GM12878 (cell line): ENCODE results near the gene RGS12. TPM values are rescaled to one million over a fixed set of nuclear protein-coding genes. Genes with fewer than 3 reads are reported as not detected.

ENCODE experiments used
- ATAC-seq: fragments of 200-7000 bp; cut with Tn5 transposase; 3 replicates; pipeline ENCODE4 v1.9.1; 2020; ENCODE audit warnings: mild to moderate bottlenecking, moderate library complexity
- BruUV-seq: library from RNA; stranded (reverse); fragments of 400-500 nt; replicated peaks from 2 replicates; lab custom pipeline; 2021; lab: Mats Ljungman, UMichigan
- CTCF ChIA-PET: fragments of 300-600 bp; sonication (Branson Sonifier 250); formaldehyde crosslinking; extraction: SDS; loops from one replicate; lab custom pipeline; 2021; ENCODE audit warnings: inconsistent platforms; lab: Yijun Ruan, JAX
- POLR2A ChIA-PET: fragments of 350-600 bp; formaldehyde crosslinking; extraction: SDS; loops from one replicate; lab custom pipeline; 2021; ENCODE audit warnings: inconsistent platforms; lab: Charles Lee
- RAD21 ChIA-PET: fragments of 300-600 bp; sonication (Branson Sonifier 250); formaldehyde crosslinking; loops from one replicate; lab custom pipeline; 2023; ENCODE audit warnings: antibody characterized with exemption; ENCODE audit not compliant: unreplicated experiment; lab: Charles Lee
- SMC1A ChIA-PET: fragments of 300-600 bp; sonication (Branson Sonifier 250); formaldehyde crosslinking; loops from one replicate; lab custom pipeline; 2023; ENCODE audit not compliant: unreplicated experiment, uncharacterized antibody; lab: Charles Lee
- DNase-seq: peaks from one replicate; pipeline ENCODE4 v3.0.0-alpha.2; 2011; ENCODE audit warnings: low read depth, low spot score
- FAIRE-seq: peaks from 3 replicates; lab custom pipeline; 2011; peaks lifted over from hg19 to GRCh38; lab: Jason Lieb, UNC
- H2AFZ ChIP-seq: 2 replicates; pipeline ENCODE4 v1.6.0; 2011; ENCODE audit warnings: low read depth, low read length, control low read depth; ENCODE audit not compliant: control insufficient read depth
- H3K27ac ChIP-seq: 2 replicates; pipeline ENCODE4 v1.5.1; 2011; ENCODE audit warnings: control low read depth; ENCODE audit not compliant: control insufficient read depth, insufficient read depth
- H3K27me3 ChIP-seq, 2 experiments: replicated peaks in 1 of 2; 2 replicates each; pipeline versions ENCODE4 v1.6.0 to v1.6.1; 2011; ENCODE audit warnings: low read length in 1 of 2; ENCODE audit not compliant: control insufficient read depth in 2 of 2, insufficient read depth in 2 of 2
- H3K36me3 ChIP-seq, 2 experiments: 2 replicates each; pipeline ENCODE4 v1.5.1; 2011; ENCODE audit warnings: low read length in 1 of 2; ENCODE audit not compliant: control insufficient read depth in 2 of 2, insufficient read depth in 2 of 2
- H3K4me1 ChIP-seq: 2 replicates; pipeline ENCODE4 v1.6.1; 2011; ENCODE audit warnings: mild to moderate bottlenecking, low read length, moderate library complexity, mixed read lengths; ENCODE audit not compliant: control insufficient read depth, insufficient read depth
- H3K4me2 ChIP-seq: 2 replicates; pipeline ENCODE4 v1.6.0; 2011; ENCODE audit warnings: control low read depth; ENCODE audit not compliant: control insufficient read depth, insufficient read depth
- H3K4me3 ChIP-seq: fragments of 200-600 bp; sonication (generic); 2 replicates; pipeline ENCODE4 v1.5.1; 2016
- H3K79me2 ChIP-seq: 2 replicates; pipeline ENCODE4 v1.6.0; 2011; ENCODE audit warnings: low read length; ENCODE audit not compliant: control insufficient read depth, insufficient read depth
- H3K9ac ChIP-seq: 2 replicates; pipeline ENCODE4 v1.8.0; 2011; ENCODE audit warnings: low read length, control low read depth, mixed read lengths; ENCODE audit not compliant: control insufficient read depth, insufficient read depth
- H3K9me3 ChIP-seq: replicated peaks from 3 replicates; pipeline ENCODE4 v1.5.1; 2011; ENCODE audit warnings: mild to moderate bottlenecking, low read length; ENCODE audit not compliant: control insufficient read depth, insufficient read depth
- H4K20me1 ChIP-seq: 2 replicates; pipeline ENCODE4 v1.6.0; 2011; ENCODE audit not compliant: control insufficient read depth, insufficient read depth
- BMI1 ChIP-seq: fragments of 450-650 bp; IDR thresholded peaks from 2 replicates; pipeline ENCODE4 v1.6.1; 2016; ENCODE audit warnings: mild to moderate bottlenecking, moderate library complexity, borderline replicate concordance
- IKZF2 ChIP-seq, 2 experiments: fragments of 450-650 bp; IDR thresholded peaks; 2 replicates each; pipeline ENCODE4 v1.6.1; 2017; ENCODE audit warnings: mild to moderate bottlenecking in 2 of 2, moderate library complexity in 2 of 2
- MTA2 ChIP-seq: fragments of 450-650 bp; IDR thresholded peaks from 2 replicates; pipeline ENCODE4 v1.6.1; 2016; ENCODE audit warnings: low read depth, mild to moderate bottlenecking, moderate library complexity
- PAX8 ChIP-seq: fragments of 450-650 bp; IDR thresholded peaks from 2 replicates; pipeline ENCODE4 v1.6.1; 2017; ENCODE audit warnings: mild to moderate bottlenecking, moderate library complexity
- SIX5 ChIP-seq: IDR thresholded peaks from 2 replicates; pipeline ENCODE4 v1.6.1; 2011; ENCODE audit warnings: mild to moderate bottlenecking, low read depth, low read length, moderate library complexity; ENCODE audit not compliant: severe bottlenecking
- SMC3 ChIP-seq: IDR thresholded peaks from 2 replicates; pipeline ENCODE4 v1.6.1; 2011; ENCODE audit warnings: low read length, improper control_type of control experiment, borderline replicate concordance
- SP1 ChIP-seq: IDR thresholded peaks from one replicate; pipeline ENCODE4 v1.6.1; 2011; ENCODE audit warnings: low read depth, low read length
- SPI1 ChIP-seq: IDR thresholded peaks from 2 replicates; pipeline ENCODE4 v1.6.1; 2011; ENCODE audit warnings: low read depth, mild to moderate bottlenecking, low read length, moderate library complexity, borderline replicate concordance; ENCODE audit not compliant: insufficient read depth
- SUZ12 ChIP-seq: fragments of 200-600 bp; sonication (generic); IDR thresholded peaks from one replicate; pipeline ENCODE4 v1.6.1; 2018; ENCODE audit warnings: antibody characterized with exemption, mild to moderate bottlenecking; ENCODE audit not compliant: unreplicated experiment
- ZBED1 ChIP-seq: IDR thresholded peaks from 2 replicates; pipeline ENCODE4 v1.6.1; 2016; ENCODE audit warnings: borderline replicate concordance
- ZNF622 ChIP-seq: fragments of 450-650 bp; IDR thresholded peaks from 2 replicates; pipeline ENCODE4 v1.6.1; 2017; ENCODE audit warnings: mild to moderate bottlenecking, inconsistent platforms
- WGBS: methylation state at CpG from one replicate; pipeline ENCODE4 v1.1.6; 2016; ENCODE audit warnings: low lambda C conversion rate; ENCODE audit not compliant: insufficient replicate concordance, insufficient coverage; ENCODE audit errors: missing lambda C conversion rate; 5-methylcytosine and 5-hydroxymethylcytosine counted together
- in situ Hi-C: fragments of 300-500 bp; cut with MboI; formaldehyde crosslinking; loops from 9 replicates; pipeline ENCODE4 v1.14.3; 2018; ENCODE audit warnings: mixed read lengths
- intact Hi-C: fragments of 100-400 bp; cut with micrococcal nuclease; formaldehyde crosslinking; loops from one replicate; pipeline ENCODE4 v1.14.2; 2022; ENCODE audit not compliant: unreplicated experiment
- polyA plus RNA-seq, 11 experiments: library from polyadenylated mRNA; depleted of rRNA in 4 of 11; unstranded in 6 of 11; stranded (reverse) in 5 of 11; fragments of >200 nt; fragmentation: Nextera tagmentation in 4 of 11; fragmentation: Illumina TruSeq in 1 of 11; extraction: Ambion mirVana in 4 of 11; extraction: Trizol in 1 of 11; gene quantifications; 1 replicate in 1 of 11; 2 replicates in 10 of 11; pipeline versions ENCODE4 v1.2.1 to v1.2.3, GENCODE V29; 2011 to 2016; ENCODE audit warnings: inconsistent platforms in 2 of 11, missing spikeins in 2 of 11, low read depth in 1 of 11
- total RNA-seq, 4 experiments: library from RNA; depleted of rRNA in 3 of 4; stranded (reverse); fragments of >200 nt in 3 of 4; fragmentation: Illumina TruSeq in 1 of 4; extraction: Trizol in 1 of 4; gene quantifications; 2 replicates each; pipeline versions ENCODE4 v1.2.1 to v1.2.3, GENCODE V29; 2013 to 2021
- TF ChIP-seq, protein P1 (sequence below), 3 experiments: IDR thresholded peaks in 2 of 3; conservative IDR thresholded peaks in 1 of 3; 2 replicates each; pipeline ENCODE4 v1.5.1; 2011; ENCODE audit warnings: low read depth in 3 of 3, low read length in 3 of 3, mild to moderate bottlenecking in 3 of 3, control low read depth in 2 of 3, moderate library complexity in 2 of 3, inconsistent platforms in 1 of 3, mixed read lengths in 1 of 3; ENCODE audit not compliant: control insufficient read depth in 2 of 3, insufficient read depth in 1 of 3; ENCODE audit errors: extremely low read depth in 1 of 3

The RGS12 gene
- total and polyA plus RNA-seq, 10 of the 15 experiments (the other 5 are each of a cell fraction or from before 2014, with no cell fraction given) = 0.02 to 2.2 (median 0.73) TPM

DNA sequence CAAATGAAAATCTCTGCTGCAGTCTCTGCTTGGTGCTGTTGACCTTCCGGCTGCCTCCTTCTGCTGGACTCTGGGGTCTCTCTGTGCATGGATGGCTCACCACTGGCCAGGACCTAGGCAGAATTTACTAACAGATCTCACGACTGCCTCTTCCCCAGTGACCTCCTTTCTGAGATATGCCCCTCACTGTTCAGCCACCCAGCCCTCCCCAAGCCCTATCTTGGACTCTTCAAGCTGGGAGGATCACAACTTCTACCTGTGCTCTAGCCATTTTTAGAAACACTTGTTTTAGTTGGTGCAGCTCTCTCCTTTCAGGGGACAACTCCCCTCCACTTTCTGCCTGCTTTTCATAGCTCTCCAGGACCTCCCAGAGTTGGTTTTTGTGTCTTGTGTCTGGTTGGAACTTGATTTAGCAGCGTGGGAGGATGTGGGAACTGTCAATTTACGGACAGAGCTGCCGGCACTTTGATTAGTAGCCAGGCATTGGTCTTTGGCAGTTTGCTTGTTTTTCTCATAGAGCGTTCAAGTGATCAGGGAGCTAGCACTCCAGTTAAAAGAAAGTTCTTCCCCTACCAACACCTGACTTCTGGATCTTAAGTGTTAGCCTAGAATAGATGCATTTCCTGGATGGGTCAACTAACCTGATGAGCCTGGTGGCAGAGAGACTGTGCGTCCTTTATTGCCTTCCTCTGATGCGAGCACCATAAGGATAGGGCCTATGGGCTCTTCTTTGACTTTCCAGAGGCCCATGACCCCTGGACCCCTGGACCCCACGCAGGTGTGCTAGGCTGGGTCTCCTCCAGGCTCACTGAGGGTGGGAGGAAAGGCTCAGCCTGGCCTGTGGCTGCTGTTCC is 6.5 kb downstream of the RGS12 start:
- ATAC-seq = no peak

More for the DNA sequence above, 6.5 kb downstream of the RGS12 start:
- H3K4me2 ChIP-seq = no peak overlapping the region
- 50% methylated on average over 9 of the region's 9 CpGs for WGBS
- BruUV-seq = no TSS peak
- POLR2A ChIA-PET = no interaction called here
- TF ChIP-seq PAX8 = no peak
- no peak for TF ChIP-seq SIX5
- TF ChIP-seq IKZF2 (IDR thresholded peaks at IDR 0.05) = no peak
- TF ChIP-seq ZBED1 = no peak
- no peak for TF ChIP-seq SMC3
- no peak for TF ChIP-seq ZNF622
- TF ChIP-seq MTA2 = no peak
- TF ChIP-seq SUZ12 = no peak
- TF ChIP-seq SP1 = no peak
- TF ChIP-seq, protein P1, sequence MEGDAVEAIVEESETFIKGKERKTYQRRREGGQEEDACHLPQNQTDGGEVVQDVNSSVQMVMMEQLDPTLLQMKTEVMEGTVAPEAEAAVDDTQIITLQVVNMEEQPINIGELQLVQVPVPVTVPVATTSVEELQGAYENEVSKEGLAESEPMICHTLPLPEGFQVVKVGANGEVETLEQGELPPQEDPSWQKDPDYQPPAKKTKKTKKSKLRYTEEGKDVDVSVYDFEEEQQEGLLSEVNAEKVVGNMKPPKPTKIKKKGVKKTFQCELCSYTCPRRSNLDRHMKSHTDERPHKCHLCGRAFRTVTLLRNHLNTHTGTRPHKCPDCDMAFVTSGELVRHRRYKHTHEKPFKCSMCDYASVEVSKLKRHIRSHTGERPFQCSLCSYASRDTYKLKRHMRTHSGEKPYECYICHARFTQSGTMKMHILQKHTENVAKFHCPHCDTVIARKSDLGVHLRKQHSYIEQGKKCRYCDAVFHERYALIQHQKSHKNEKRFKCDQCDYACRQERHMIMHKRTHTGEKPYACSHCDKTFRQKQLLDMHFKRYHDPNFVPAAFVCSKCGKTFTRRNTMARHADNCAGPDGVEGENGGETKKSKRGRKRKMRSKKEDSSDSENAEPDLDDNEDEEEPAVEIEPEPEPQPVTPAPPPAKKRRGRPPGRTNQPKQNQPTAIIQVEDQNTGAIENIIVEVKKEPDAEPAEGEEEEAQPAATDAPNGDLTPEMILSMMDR (IDR thresholded peaks at IDR 0.05 in 2 of 3, conservative IDR thresholded peaks at IDR 0.05 in 1 of 3; ENCODE audit: control insufficient read depth in 2 of 3, extremely low read depth in 1 of 3, insufficient read depth in 1 of 3, low read depth in 3 of 3, low read length in 3 of 3) = no peak
- no peak for TF ChIP-seq BMI1
- no peak for TF ChIP-seq SPI1
- TF ChIP-seq, all 136 proteins: peak for 0
- in situ Hi-C loops (no loop called here), intact Hi-C loops (no loop called here)
- Histone ChIP-seq H3K4me1 (peaks cover 16% of the 10 kb centered on the region), H3K4me3 (no peak overlapping the region), H4K20me1 (no peaks in the 10 kb centered on the region), H3K27me3 (no peaks in the 10 kb centered on the region), H3K79me2 (no peaks in the 10 kb centered on the region), H3K9ac (no peak overlapping the region), H3K27ac (no peak overlapping the region), H3K9me3 (no peaks in the 10 kb centered on the region; the same call in 2 of the 3 replicates), H2AFZ (no peak overlapping the region), H3K36me3 (no peaks in the 10 kb centered on the region)
- ChIA-PET RAD21 (no interaction called here), CTCF (interaction anchor here (0.8 kb wide), 1 partner anchor 25 kb away, joined by 3 read pairs; no protein-coding TSS in a partner anchor), SMC1A (no interaction called here)
- FAIRE-seq = no peak
- DNase-seq = no peak
